Gastrocnemius medialis (tissue), 4 donors: Measurements from ENCODE around the gene EIF5AL1.

ENCODE experiments used
- CTCF ChIP-seq, 5 experiments: fragments of 450-650 bp in 3 of 5; fragments of 200-600 bp in 2 of 5; sonication (generic) in 2 of 5; IDR thresholded peaks in 4 of 5; conservative IDR thresholded peaks in 1 of 5; 1 replicate in 4 of 5; 2 replicates in 1 of 5; pipeline ENCODE4 v1.5.1; 2016 to 2019; ENCODE audit warnings: antibody characterized with exemption in 5 of 5, mild to moderate bottlenecking in 3 of 5, moderate library complexity in 3 of 5
- POLR2A ChIP-seq, 2 donors: fragments of 450-650 bp; IDR thresholded peaks; one replicate each; pipeline ENCODE4 v1.6.1; 2017; ENCODE audit warnings: antibody characterized with exemption in 2 of 2, mild to moderate bottlenecking in 2 of 2, moderate library complexity in 2 of 2

- TF ChIP-seq CTCF (IDR thresholded peaks at IDR 0.05 in 4 of 5, conservative IDR thresholded peaks at IDR 0.05 in 1 of 5) (no peak), POLR2A (IDR thresholded peaks at IDR 0.05) (no peak)
Measured at GRCh38 chr10:79475877-79476276, 36.5 kb upstream of the EIF5AL1 start.
